ENCODE results near the gene NINJ2. TPM values are rescaled to one million over a fixed set of nuclear protein-coding genes. Genes with fewer than 3 reads are reported as not detected.
A peak's percentile ranks its signal among the peaks of the same experiment; 100 is the strongest.

Gene NINJ2
- total RNA-seq, 1 donor from 2014 or later = not detected

DNA sequence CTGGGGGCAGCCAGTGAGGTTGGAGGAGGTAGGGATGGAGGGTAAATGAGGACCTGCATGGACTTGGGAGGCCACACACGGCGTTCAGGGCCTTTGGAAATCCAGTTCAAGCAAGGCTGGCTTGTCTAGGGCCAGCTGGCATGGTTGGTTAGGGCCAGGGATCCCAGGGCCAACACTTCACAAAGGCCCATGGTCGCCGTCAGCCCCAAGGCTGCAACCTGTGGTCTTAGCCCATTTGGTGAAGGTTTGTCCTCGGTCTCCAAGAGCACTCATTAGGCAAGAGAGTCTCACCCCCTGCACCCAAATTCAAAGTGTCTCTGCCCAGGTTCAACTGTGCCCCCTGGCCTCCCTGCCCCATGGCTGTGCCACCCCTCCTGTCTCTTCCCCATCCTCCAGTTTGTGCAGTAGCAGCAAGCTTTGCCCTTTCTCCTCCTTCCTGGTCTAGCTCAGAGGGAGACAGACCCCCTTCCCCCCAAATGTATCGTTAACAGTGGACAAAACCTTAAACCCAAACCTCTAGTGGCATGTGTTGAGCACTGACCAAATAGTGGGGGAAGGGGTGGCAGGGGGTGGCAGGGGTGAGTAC is 94.1 kb downstream of the NINJ2 start:
- no peak for DNase-seq

DNA sequence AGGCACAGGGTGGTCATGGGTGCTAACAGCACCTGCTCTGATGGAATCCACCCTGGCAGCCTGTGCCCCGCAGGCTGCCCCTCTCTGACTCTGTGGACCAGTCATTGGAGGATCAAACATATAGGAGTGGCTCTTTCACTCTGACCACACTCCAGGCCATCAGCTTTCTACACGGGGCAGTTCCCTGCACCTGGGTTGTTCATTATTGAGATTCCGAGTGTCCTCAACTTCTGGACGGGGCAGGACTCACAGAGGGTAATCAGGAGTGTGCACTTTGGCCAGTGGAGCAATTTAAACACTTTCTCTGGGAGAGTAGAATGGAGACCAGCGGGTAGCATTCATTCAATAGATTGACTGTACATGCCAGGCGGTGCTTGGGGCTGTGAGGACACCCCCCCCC is 94.8 kb downstream of the NINJ2 start:
- no peak for DNase-seq

DNA sequence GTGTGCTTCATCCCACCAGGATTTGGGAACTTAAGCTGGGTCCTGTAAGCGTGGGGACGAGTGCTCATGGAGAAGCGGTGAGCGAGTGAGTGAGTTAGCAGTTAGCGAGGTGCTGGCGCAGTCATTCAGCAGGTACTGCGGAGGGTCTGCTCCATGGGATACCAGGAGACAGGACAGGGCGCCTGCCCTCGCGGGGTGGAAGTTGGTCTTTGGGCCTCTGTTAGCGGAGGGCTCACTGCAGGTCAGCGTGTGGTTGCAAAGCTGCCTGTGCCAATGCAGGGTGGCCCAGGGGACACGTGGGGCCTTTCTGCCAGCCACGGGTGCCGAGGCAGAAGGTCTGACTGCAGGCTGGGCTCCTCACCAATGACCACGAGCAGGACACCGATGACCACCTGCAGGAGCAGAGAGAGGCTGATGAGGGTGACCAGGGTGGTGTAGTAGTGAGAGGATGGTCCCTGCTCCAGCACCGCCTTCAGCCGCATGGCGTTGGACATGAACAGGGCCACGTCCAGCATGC is 97.6 kb downstream of the NINJ2 start:
- DNase-seq = no peak

- no peak for DNase-seq
Observed at GRCh38 chr12:565161-565560, 98.1 kb downstream of the NINJ2 start.

DNA sequence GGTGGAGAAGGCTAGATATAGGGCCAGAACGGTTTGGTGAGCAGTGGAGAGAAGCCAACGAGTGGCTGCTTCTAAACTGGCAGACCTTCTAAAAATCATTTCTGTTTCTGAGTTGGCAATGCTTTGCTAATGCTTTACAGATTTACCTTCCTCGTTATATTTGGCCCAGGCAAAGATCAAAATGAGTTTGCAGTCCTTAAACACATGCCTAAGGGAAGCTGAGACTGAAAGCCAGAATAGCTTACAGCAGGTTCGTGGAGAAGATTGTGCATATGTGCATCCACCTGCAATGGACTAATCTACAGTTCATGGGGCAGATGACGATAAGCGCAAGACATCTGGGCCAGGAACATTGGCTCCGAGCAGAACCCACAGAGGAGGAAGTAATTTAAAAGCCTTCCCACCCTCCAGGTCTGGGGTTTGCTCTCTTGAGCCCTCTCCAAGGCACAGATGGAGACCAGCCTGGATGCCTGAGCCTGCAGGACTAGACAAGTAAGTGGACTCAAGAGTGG is 99.4 kb downstream of the NINJ2 start:
- no peak for DNase-seq

- no peak for DNase-seq
Observed at GRCh38 chr12:563250-563781, 99.9 kb downstream of the NINJ2 start.

GRCh38 chr12:562634-563033 is 100.6 kb downstream of the NINJ2 start:
- no peak for DNase-seq

- DNase-seq = no peak
Observed at GRCh38 chr12:561908-562593, 101.2 kb downstream of the NINJ2 start.

DNA sequence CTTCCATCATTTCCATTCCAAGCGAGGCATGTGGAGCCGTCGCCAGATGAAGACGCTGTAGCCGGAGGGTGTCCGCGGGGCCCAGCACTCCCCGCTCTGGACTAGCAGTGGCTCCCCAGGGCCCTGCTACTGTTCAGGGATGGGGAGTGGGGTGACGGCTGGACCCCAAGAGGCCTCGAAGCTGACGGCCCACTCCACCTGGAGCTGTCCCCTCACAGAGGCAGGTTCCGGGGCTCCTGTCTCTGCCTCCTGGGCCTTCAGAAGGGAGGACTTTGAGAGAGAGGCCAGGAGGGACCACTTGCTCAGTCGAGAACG is 101.9 kb downstream of the NINJ2 start:
- no peak for DNase-seq

DNA sequence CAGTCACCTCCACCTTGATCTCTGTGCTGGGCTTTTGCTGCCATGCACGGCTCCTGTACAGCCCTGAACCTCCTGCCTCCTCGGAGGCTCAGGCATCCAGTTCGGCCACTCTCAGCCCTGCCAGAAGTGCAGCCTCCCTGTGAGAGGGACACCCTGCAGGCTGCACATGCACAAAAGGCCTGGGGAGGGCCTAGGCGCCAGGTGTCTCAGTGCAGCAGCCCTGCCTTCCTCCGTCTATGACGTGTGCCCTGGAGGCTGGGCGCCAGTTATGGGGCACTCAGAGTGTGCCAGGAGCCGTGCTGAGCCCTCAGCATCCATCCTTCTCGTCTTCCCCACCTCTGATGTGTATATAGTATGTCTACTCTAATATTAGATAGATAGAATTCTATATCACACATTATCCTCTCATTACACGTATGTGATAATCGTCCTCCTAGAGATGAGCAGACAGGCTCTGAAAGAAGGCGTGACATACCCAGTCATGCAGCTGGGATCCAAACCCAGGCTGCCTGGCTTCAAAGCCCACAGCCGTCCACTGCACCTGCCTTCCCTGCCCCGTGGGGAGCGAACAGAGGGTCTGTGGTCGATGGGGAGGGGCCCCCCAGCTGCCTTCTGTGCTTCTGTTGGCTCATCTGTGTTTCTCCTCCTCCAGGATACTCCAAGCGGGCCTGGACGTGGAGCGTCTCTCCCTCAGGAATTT is 102.4 kb downstream of the NINJ2 start:
- no peak for DNase-seq

- DNase-seq = no peak
Observed at GRCh38 chr12:559906-560455, 103.3 kb downstream of the NINJ2 start.

GRCh38 chr12:559208-559905 is 103.9 kb downstream of the NINJ2 start:
- no peak for DNase-seq

DNA sequence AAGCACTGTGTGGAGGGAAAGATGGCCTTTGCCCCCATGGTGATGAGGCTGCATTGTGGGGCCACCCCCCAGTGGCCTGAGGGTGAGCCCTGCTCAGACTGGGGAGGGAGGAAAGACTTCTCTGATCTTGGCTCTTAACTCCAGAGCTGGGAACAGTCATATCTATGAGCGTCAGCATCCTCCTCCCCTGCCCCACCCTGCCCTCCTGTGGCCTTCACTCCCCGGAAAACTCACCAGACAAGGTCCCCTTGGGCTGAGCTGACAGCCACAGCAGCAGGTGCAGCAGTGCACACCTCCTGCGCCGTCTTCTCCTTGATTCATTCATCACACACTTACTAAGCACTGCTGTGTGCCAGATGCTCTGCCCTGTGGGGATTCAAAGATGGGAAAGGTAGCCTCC is 104.7 kb downstream of the NINJ2 start:
- no peak for DNase-seq

DNA sequence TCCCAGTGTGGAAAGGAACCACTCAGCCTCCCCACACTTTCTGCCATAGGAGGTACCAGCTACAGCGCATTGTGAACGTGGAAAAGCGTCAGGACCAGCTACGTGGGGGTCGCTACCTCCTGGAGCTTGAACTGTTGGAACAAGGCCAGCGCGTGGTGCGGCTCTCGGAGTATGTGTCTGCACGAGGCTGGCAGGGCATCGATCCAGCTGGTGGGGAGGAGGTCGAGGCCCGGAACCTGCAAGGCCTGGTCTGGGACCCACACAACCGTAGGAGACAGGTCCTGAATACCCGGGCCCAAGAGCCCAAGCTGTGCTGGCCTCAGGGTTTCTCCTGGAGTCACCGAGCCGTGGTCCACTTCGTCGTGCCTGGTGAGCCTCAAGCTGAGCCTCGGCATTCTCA is 106.7 kb downstream of the NINJ2 start:
- no peak for DNase-seq

DNA sequence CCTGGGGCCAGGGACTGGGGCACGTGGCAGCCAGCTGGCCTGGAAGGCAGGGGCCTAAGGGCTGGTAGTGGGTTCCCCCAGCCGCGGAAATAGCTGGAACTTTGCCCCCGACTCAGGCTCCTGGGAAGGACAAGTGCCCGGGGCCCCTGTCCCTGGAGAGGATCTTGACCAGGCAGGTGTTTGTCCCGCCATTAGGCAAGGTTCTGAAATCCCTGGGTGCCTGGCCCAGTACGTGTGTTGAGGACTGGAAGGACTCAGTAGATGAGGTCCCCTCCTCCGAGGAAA is 109.3 kb downstream of the NINJ2 start:
- DNase-seq = no peak

- DNase-seq = no peak
Observed at GRCh38 chr12:553216-554000, 109.8 kb downstream of the NINJ2 start.

- DNase-seq = peak; percentile 67
Observed at GRCh38 chr12:552466-552865, 110.8 kb downstream of the NINJ2 start.

DNA sequence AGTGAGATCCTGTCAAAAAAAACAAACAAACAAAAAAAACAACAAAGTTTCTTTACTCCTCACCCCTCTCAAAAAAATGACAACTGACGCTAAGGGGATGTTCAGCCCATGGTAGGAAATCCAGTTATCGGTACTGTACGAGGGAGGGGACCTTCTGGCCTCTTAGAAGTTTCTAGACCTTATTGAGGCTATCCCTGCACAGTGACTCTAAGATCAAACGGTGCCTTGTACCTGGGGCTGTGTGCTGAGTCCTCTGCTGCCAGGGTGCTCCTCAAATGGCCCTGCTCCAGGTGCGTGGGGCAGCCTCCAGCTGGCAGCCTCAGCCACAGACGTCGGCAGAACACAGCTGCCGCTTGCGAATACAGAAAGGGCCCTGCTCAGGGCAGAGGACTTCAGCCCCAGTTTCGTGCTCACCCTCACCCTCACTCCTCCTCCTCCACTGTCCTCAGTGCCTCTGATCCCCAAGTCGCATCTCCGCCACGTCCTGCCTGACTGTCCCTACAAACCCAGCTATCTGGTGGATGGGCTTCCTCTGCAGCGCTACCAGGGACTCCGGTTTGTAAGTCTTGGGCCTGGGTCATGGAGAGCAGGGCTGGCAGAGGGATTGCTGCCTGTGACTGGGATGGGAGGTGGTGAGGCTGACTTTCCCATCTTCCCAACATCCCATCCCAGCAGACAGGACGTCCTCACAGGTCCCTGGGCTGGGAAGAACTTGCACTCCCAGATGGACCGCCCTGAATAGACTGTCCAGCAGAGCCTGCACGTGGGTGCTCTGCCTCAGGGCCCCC is 112.6 kb downstream of the NINJ2 start:
- no peak for DNase-seq

- DNase-seq = no peak
Observed at GRCh38 chr12:549476-550082, 113.7 kb downstream of the NINJ2 start.

GRCh38 chr12:547883-548470 is 115.3 kb downstream of the NINJ2 start:
- DNase-seq = no peak

All from tongue (tissue), 2 donors.